Measurements from ENCODE around the gene VAV2.

Gene VAV2

GRCh38 chr9:134035041-134036039, 43.2 kb upstream of the VAV2 start:
- no peak overlapping the region for H3K4me3 ChIP-seq (ENCODE audit: low read length in 2 of 2)
- H3K27ac ChIP-seq (replicated peaks; ENCODE audit: low read length) = no peak overlapping the region
- H2BK120ac ChIP-seq (ENCODE audit: low read depth, low read length) = no peak overlapping the region
- no peaks in the 10 kb centered on the region for H3K9me3 ChIP-seq (replicated peaks in 1 of 2; ENCODE audit: control insufficient read depth in 2 of 2, insufficient read depth in 1 of 2, low read depth in 1 of 2, low read length in 2 of 2)
- no peak overlapping the region for H3K4ac ChIP-seq (ENCODE audit: low read length)
- H4K91ac ChIP-seq (ENCODE audit: low read depth, low read length, poor library complexity) = no peak overlapping the region
- no peak overlapping the region for H2AK5ac ChIP-seq (ENCODE audit: low read depth, low read length)
- no CpG with 5 or more reads among the region's 28 CpGs for WGBS, 2 donors (ENCODE audit: extremely low coverage in 2 of 2, insufficient read length in 2 of 2, insufficient replicate concordance in 1 of 2)
- DNase-seq (ENCODE audit: low spot score) = no peak
- H3K36me3 ChIP-seq (replicated peaks in 1 of 2; ENCODE audit: control insufficient read depth in 2 of 2, insufficient read depth in 2 of 2, low read length in 2 of 2) = peaks cover 62 to 99% of the 10 kb centered on the region in 2 donors
- H2BK12ac ChIP-seq (ENCODE audit: low read length) = no peak overlapping the region
- peak overlapping the region; percentile 32 for H4K8ac ChIP-seq (ENCODE audit: low read depth, low read length)
- H3K79me1 ChIP-seq (ENCODE audit: low read depth, low read length) = peaks cover 9% of the 10 kb centered on the region
- H3K4me1 ChIP-seq (ENCODE audit: control insufficient read depth in 2 of 2, insufficient read depth in 1 of 2, low read depth in 1 of 2, low read length in 2 of 2) = no peaks in the 10 kb centered on the region
- H2AFZ ChIP-seq (ENCODE audit: low read length) = no peak overlapping the region
- H3K18ac ChIP-seq (ENCODE audit: low read length) = no peak overlapping the region
- H3K27me3 ChIP-seq (ENCODE audit: control insufficient read depth in 3 of 3, insufficient read depth in 3 of 3, low read depth in 1 of 3, low read length in 3 of 3) = no peaks in the 10 kb centered on the region
- H3K9ac ChIP-seq (ENCODE audit: low read depth, low read length, poor library complexity) = peak overlapping the region; percentile 38
- H3K23ac ChIP-seq (ENCODE audit: low read depth, low read length, poor library complexity) = peak overlapping the region; percentile 52
- H2BK5ac ChIP-seq (ENCODE audit: low read length) = peak overlapping the region; percentile 35
- H2BK15ac ChIP-seq (ENCODE audit: low read length) = no peak overlapping the region
- no peak overlapping the region for H3K4me2 ChIP-seq (ENCODE audit: insufficient read depth, low read length, poor library complexity, severe bottlenecking)
- H3K14ac ChIP-seq (ENCODE audit: low read length) = peak overlapping the region; percentile 84

GRCh38 chr9:134034215-134035040, 42.3 kb upstream of the VAV2 start:
- Histone ChIP-seq H2BK15ac (ENCODE audit: low read length) (no peak overlapping the region), H3K4me3 (ENCODE audit: low read length in 2 of 2) (no peak overlapping the region), H3K9ac (ENCODE audit: low read depth, low read length, poor library complexity) (peak overlapping the region; percentile 38), H3K4me2 (ENCODE audit: insufficient read depth, low read length, poor library complexity, severe bottlenecking) (no peak overlapping the region), H3K18ac (ENCODE audit: low read length) (no peak overlapping the region), H2BK5ac (ENCODE audit: low read length) (no peak overlapping the region), H3K9me3 (replicated peaks in 1 of 2; ENCODE audit: control insufficient read depth in 2 of 2, insufficient read depth in 1 of 2, low read depth in 1 of 2, low read length in 2 of 2) (no peaks in the 10 kb centered on the region), H3K27me3 (ENCODE audit: control insufficient read depth in 3 of 3, insufficient read depth in 3 of 3, low read depth in 1 of 3, low read length in 3 of 3) (no peaks in the 10 kb centered on the region), H3K23ac (ENCODE audit: low read depth, low read length, poor library complexity) (peak overlapping the region; percentile 52), H4K8ac (ENCODE audit: low read depth, low read length) (no peak overlapping the region), H2AFZ (ENCODE audit: low read length) (no peak overlapping the region), H2BK12ac (ENCODE audit: low read length) (no peak overlapping the region), H4K91ac (ENCODE audit: low read depth, low read length, poor library complexity) (no peak overlapping the region), H2AK5ac (ENCODE audit: low read depth, low read length) (no peak overlapping the region), H3K36me3 (replicated peaks in 1 of 2; ENCODE audit: control insufficient read depth in 2 of 2, insufficient read depth in 2 of 2, low read length in 2 of 2) (peaks cover 54 to 99% of the 10 kb centered on the region in 2 donors), H2BK120ac (ENCODE audit: low read depth, low read length) (no peak overlapping the region), H3K79me1 (ENCODE audit: low read depth, low read length) (peaks cover 5% of the 10 kb centered on the region), H3K4me1 (ENCODE audit: control insufficient read depth in 2 of 2, insufficient read depth in 1 of 2, low read depth in 1 of 2, low read length in 2 of 2) (no peaks in the 10 kb centered on the region), H3K14ac (ENCODE audit: low read length) (no peak overlapping the region), H3K27ac (replicated peaks; ENCODE audit: low read length) (no peak overlapping the region), H3K4ac (ENCODE audit: low read length) (no peak overlapping the region)
- DNase-seq (ENCODE audit: low spot score) = no peak
- WGBS, 2 donors (ENCODE audit: extremely low coverage in 2 of 2, insufficient read length in 2 of 2, insufficient replicate concordance in 1 of 2) = no CpG with 5 or more reads among the region's 19 CpGs

GRCh38 chr9:134033516-134034214, 41.5 kb upstream of the VAV2 start:
- H3K9me3 ChIP-seq (replicated peaks in 1 of 2; ENCODE audit: control insufficient read depth in 2 of 2, insufficient read depth in 1 of 2, low read depth in 1 of 2, low read length in 2 of 2) = no peaks in the 10 kb centered on the region
- H3K14ac ChIP-seq (ENCODE audit: low read length) = no peak overlapping the region
- DNase-seq (ENCODE audit: low spot score) = no peak
- peaks cover 50 to 99% of the 10 kb centered on the region in 2 donors for H3K36me3 ChIP-seq (replicated peaks in 1 of 2; ENCODE audit: control insufficient read depth in 2 of 2, insufficient read depth in 2 of 2, low read length in 2 of 2)
- no peak overlapping the region for H4K91ac ChIP-seq (ENCODE audit: low read depth, low read length, poor library complexity)
- H3K9ac ChIP-seq (ENCODE audit: low read depth, low read length, poor library complexity) = no peak overlapping the region
- no peak overlapping the region for H3K23ac ChIP-seq (ENCODE audit: low read depth, low read length, poor library complexity)
- no peak overlapping the region for H2BK120ac ChIP-seq (ENCODE audit: low read depth, low read length)
- no peak overlapping the region for H3K27ac ChIP-seq (replicated peaks; ENCODE audit: low read length)
- no peaks in the 10 kb centered on the region for H3K27me3 ChIP-seq (ENCODE audit: control insufficient read depth in 3 of 3, insufficient read depth in 3 of 3, low read depth in 1 of 3, low read length in 3 of 3)
- WGBS, 2 donors (ENCODE audit: extremely low coverage in 2 of 2, insufficient read length in 2 of 2, insufficient replicate concordance in 1 of 2) = no CpG with 5 or more reads among the region's 26 CpGs
- no peak overlapping the region for H2AK5ac ChIP-seq (ENCODE audit: low read depth, low read length)
- H3K79me1 ChIP-seq (ENCODE audit: low read depth, low read length) = peaks cover 5% of the 10 kb centered on the region
- no peak overlapping the region for H2BK15ac ChIP-seq (ENCODE audit: low read length)
- no peak overlapping the region for H3K4me2 ChIP-seq (ENCODE audit: insufficient read depth, low read length, poor library complexity, severe bottlenecking)
- H2BK5ac ChIP-seq (ENCODE audit: low read length) = no peak overlapping the region
- no peak overlapping the region for H3K18ac ChIP-seq (ENCODE audit: low read length)
- no peak overlapping the region for H2AFZ ChIP-seq (ENCODE audit: low read length)
- no peak overlapping the region for H2BK12ac ChIP-seq (ENCODE audit: low read length)
- no peak overlapping the region for H3K4ac ChIP-seq (ENCODE audit: low read length)
- no peaks in the 10 kb centered on the region for H3K4me1 ChIP-seq (ENCODE audit: control insufficient read depth in 2 of 2, insufficient read depth in 1 of 2, low read depth in 1 of 2, low read length in 2 of 2)
- no peak overlapping the region for H3K4me3 ChIP-seq (ENCODE audit: low read length in 2 of 2)
- H4K8ac ChIP-seq (ENCODE audit: low read depth, low read length) = no peak overlapping the region

All from neuronal stem cell (in vitro differentiated cells).